Endodermal cell (in vitro differentiated cells): ENCODE measurements around the gene AFF3. TPM values are rescaled to one million over a fixed set of nuclear protein-coding genes. Genes with fewer than 3 reads are reported as not detected.

Source experiments
- DNase-seq: peaks from one replicate; pipeline ENCODE4 v3.0.0-alpha.2; 2017
- H3K27ac ChIP-seq: 2 replicates; pipeline ENCODE4 v1.5.1; 2013; ENCODE audit warnings: mild to moderate bottlenecking, low read depth, low read length, moderate library complexity
- H3K27me3 ChIP-seq: 2 replicates; pipeline ENCODE4 v1.6.1; 2013; ENCODE audit warnings: mild to moderate bottlenecking, low read length, moderate library complexity; ENCODE audit not compliant: insufficient read depth, control insufficient read depth, poor library complexity, severe bottlenecking
- H3K36me3 ChIP-seq: 2 replicates; pipeline ENCODE4 v1.7.0; 2013; ENCODE audit warnings: mild to moderate bottlenecking, low read length, moderate library complexity; ENCODE audit not compliant: control insufficient read depth, insufficient read depth
- H3K4me1 ChIP-seq: one replicate; pipeline ENCODE4 v1.7.0; 2013; ENCODE audit warnings: low read length; ENCODE audit not compliant: control insufficient read depth, insufficient read depth
- H3K4me3 ChIP-seq: 2 replicates; pipeline ENCODE4 v1.5.1; 2013; ENCODE audit warnings: mild to moderate bottlenecking, low read length, moderate library complexity
- H3K9ac ChIP-seq: 2 replicates; pipeline ENCODE4 v1.6.1; 2013; ENCODE audit warnings: mild to moderate bottlenecking, low read length, moderate library complexity; ENCODE audit not compliant: poor library complexity, severe bottlenecking; ENCODE audit errors: extremely low read depth
- H3K9me3 ChIP-seq: 2 replicates; pipeline ENCODE4 v1.6.1; 2013; ENCODE audit warnings: mild to moderate bottlenecking, low read length, moderate library complexity; ENCODE audit not compliant: control insufficient read depth
- H3K27ac Mint-ChIP-seq: 2 replicates; pipeline ENCODE4 v1.8.0; 2020; ENCODE audit warnings: mixed read lengths
- H3K27me3 Mint-ChIP-seq: 2 replicates; pipeline ENCODE4 v1.8.0; 2021; ENCODE audit warnings: mild to moderate bottlenecking, mixed read lengths; ENCODE audit not compliant: insufficient read depth
- H3K36me3 Mint-ChIP-seq: 2 replicates; pipeline ENCODE4 v1.8.0; 2020; ENCODE audit warnings: low read depth, mixed read lengths
- H3K4me1 Mint-ChIP-seq: 2 replicates; pipeline ENCODE4 v1.8.0; 2020; ENCODE audit warnings: mixed read lengths
- H3K4me3 Mint-ChIP-seq: 2 replicates; pipeline ENCODE4 v1.8.0; 2020; ENCODE audit warnings: mild to moderate bottlenecking, moderate library complexity, mixed read lengths
- H3K9me3 Mint-ChIP-seq: 2 replicates; pipeline ENCODE4 v1.8.0; 2020; ENCODE audit warnings: mild to moderate bottlenecking, mixed read lengths
- WGBS, 2 experiments: methylation state at CpG; one replicate each; pipeline versions ENCODE4 v1.1.5 to v1.1.7; 2013; ENCODE audit warnings: missing lambda C conversion rate in 2 of 2, mixed read lengths in 1 of 2; ENCODE audit not compliant: insufficient coverage in 1 of 2, insufficient read length in 1 of 2; 5-methylcytosine and 5-hydroxymethylcytosine counted together
- total RNA-seq, 2 donors: library from RNA; stranded (reverse); fragmentation: NEBNext Ultra II Directional in 1 of 2; extraction: Animal tissue kit (Norgen Biotek cat#: 25700) in 1 of 2; gene quantifications; 2 replicates in 1 of 2; 3 replicates in 1 of 2; pipeline ENCODE4 v1.2.1, GENCODE V29; 2021
- TF ChIP-seq, protein P1 (sequence below): fragments of 200-600 bp; sonication (generic); conservative IDR thresholded peaks from 2 replicates; pipeline ENCODE4 v1.5.0; 2021; ENCODE audit warnings: antibody characterized with exemption, mild to moderate bottlenecking

Gene AFF3
- total RNA-seq, 2 donors from 2014 or later: 0.62 to 0.73 TPM

- H3K4me1 Mint-ChIP-seq: peaks cover 22% of the 10 kb centered on the region
- H3K4me3 ChIP-seq: no peak overlapping the region
- H3K27ac Mint-ChIP-seq: no peak overlapping the region
- H3K4me1 ChIP-seq: no peaks in the 10 kb centered on the region
- no peak overlapping the region for H3K27ac ChIP-seq
- H3K27me3 ChIP-seq: no peaks in the 10 kb centered on the region
- peaks cover 3% of the 10 kb centered on the region for H3K27me3 Mint-ChIP-seq
- TF ChIP-seq, protein P1, sequence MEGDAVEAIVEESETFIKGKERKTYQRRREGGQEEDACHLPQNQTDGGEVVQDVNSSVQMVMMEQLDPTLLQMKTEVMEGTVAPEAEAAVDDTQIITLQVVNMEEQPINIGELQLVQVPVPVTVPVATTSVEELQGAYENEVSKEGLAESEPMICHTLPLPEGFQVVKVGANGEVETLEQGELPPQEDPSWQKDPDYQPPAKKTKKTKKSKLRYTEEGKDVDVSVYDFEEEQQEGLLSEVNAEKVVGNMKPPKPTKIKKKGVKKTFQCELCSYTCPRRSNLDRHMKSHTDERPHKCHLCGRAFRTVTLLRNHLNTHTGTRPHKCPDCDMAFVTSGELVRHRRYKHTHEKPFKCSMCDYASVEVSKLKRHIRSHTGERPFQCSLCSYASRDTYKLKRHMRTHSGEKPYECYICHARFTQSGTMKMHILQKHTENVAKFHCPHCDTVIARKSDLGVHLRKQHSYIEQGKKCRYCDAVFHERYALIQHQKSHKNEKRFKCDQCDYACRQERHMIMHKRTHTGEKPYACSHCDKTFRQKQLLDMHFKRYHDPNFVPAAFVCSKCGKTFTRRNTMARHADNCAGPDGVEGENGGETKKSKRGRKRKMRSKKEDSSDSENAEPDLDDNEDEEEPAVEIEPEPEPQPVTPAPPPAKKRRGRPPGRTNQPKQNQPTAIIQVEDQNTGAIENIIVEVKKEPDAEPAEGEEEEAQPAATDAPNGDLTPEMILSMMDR: no peak
- H3K36me3 Mint-ChIP-seq: no peaks in the 10 kb centered on the region
- no peaks in the 10 kb centered on the region for H3K36me3 ChIP-seq
- H3K9ac ChIP-seq: no peak overlapping the region
- H3K4me3 Mint-ChIP-seq: no peak overlapping the region
- WGBS, 2 experiments: 80 to 88% methylated on average over 2 to 4 of the region's 4 CpGs
- no peak for DNase-seq
- no peaks in the 10 kb centered on the region for H3K9me3 Mint-ChIP-seq
- H3K9me3 ChIP-seq: no peaks in the 10 kb centered on the region
Measured at GRCh38 chr2:99571021-99571420, 571.4 kb downstream of the AFF3 start.

DNA sequence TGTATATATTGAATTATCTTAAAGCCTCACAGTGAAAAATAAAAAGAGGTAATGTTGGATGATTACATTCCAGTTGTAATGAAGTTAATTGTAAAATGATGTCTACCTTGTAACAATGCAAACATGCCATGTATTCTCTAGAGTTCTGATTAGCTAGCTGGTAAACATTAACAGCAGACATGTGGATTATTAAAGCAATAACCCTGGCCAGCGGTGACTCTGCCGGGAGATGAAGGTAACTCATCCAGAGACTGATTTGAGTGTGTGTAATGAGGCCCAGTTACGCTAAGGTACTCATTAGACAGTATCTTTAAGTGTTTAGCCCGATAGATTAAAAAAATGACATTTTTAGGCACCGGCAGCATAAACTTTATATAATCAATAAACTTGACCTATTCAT, 573.0 kb downstream of the AFF3 start:
- WGBS, 2 experiments: 94 to 100% methylated on average over 3 to 5 of the region's 5 CpGs
- no peak overlapping the region for H3K4me3 ChIP-seq
- TF ChIP-seq, protein P1: no peak
- no peak overlapping the region for H3K27ac ChIP-seq
- Mint-ChIP-seq H3K4me1 (peaks cover 20% of the 10 kb centered on the region), H3K36me3 (no peaks in the 10 kb centered on the region), H3K27me3 (peaks cover 3% of the 10 kb centered on the region), H3K9me3 (no peaks in the 10 kb centered on the region), H3K27ac (no peak overlapping the region), H3K4me3 (no peak overlapping the region)
- DNase-seq: no peak
- H3K36me3 ChIP-seq: no peaks in the 10 kb centered on the region
- H3K9me3 ChIP-seq: no peaks in the 10 kb centered on the region
- H3K27me3 ChIP-seq: peaks cover 8% of the 10 kb centered on the region
- H3K9ac ChIP-seq: no peak overlapping the region
- no peaks in the 10 kb centered on the region for H3K4me1 ChIP-seq

- peak overlapping the region; percentile 8 for H3K27ac ChIP-seq
- Mint-ChIP-seq H3K4me1 (no peaks in the 10 kb centered on the region), H3K27me3 (peaks cover 14% of the 10 kb centered on the region), H3K27ac (no peak overlapping the region), H3K4me3 (no peak overlapping the region), H3K9me3 (no peaks in the 10 kb centered on the region), H3K36me3 (no peaks in the 10 kb centered on the region)
- no peak for DNase-seq
- no peaks in the 10 kb centered on the region for H3K4me1 ChIP-seq
- no peak overlapping the region for H3K9ac ChIP-seq
- no peaks in the 10 kb centered on the region for H3K36me3 ChIP-seq
- WGBS, 2 experiments: 54 to 85% methylated on average over 5 to 7 of the region's 7 CpGs
- TF ChIP-seq, protein P1: no peak
- no peak overlapping the region for H3K4me3 ChIP-seq
- H3K27me3 ChIP-seq: peaks cover 41% of the 10 kb centered on the region
- H3K9me3 ChIP-seq: no peaks in the 10 kb centered on the region
Measured at GRCh38 chr2:99565227-99565626, 577.2 kb downstream of the AFF3 start.
